Measurements from ENCODE around the gene TIMELESS. TPM values are rescaled to one million over a fixed set of nuclear protein-coding genes. Genes with fewer than 3 reads are reported as not detected.

Gene TIMELESS
- polyA plus RNA-seq, 1 donor (not counting 4 experiments of a cell fraction or from before 2014, with no cell fraction given): 3.5 TPM

DNA sequence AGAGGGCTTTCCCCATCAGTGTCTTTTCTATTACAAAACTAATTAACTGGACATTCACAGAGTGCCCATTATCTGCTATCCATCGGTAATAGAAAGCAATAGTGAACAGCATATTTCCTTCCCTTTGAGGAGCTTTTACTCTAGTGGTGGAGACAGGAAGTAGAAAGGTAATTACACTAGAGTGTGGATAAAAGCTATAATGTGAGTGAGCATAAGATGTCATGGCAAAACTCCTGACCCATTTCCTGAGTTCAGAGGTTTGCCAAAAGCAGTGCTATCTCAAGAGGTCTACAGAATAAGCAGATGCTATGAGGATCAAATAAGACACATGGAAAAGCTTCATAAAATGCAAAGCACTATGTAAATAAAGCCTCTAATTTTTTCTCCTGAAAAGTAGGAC, 24.0 kb downstream of the TIMELESS start:
- no peaks in the 10 kb centered on the region for H3K27me3 ChIP-seq (ENCODE audit: control insufficient read depth, extremely low read depth, insufficient read depth, low read length)
- no peak overlapping the region for H3K4me3 ChIP-seq (ENCODE audit: control insufficient read depth in 2 of 3, extremely low read depth in 1 of 3, insufficient read depth in 2 of 3, low read depth in 1 of 3, low read length in 3 of 3)
- TF ChIP-seq, protein P1, sequence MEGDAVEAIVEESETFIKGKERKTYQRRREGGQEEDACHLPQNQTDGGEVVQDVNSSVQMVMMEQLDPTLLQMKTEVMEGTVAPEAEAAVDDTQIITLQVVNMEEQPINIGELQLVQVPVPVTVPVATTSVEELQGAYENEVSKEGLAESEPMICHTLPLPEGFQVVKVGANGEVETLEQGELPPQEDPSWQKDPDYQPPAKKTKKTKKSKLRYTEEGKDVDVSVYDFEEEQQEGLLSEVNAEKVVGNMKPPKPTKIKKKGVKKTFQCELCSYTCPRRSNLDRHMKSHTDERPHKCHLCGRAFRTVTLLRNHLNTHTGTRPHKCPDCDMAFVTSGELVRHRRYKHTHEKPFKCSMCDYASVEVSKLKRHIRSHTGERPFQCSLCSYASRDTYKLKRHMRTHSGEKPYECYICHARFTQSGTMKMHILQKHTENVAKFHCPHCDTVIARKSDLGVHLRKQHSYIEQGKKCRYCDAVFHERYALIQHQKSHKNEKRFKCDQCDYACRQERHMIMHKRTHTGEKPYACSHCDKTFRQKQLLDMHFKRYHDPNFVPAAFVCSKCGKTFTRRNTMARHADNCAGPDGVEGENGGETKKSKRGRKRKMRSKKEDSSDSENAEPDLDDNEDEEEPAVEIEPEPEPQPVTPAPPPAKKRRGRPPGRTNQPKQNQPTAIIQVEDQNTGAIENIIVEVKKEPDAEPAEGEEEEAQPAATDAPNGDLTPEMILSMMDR (optimal IDR thresholded peaks at IDR 0.05 in 1 of 3, IDR thresholded peaks at IDR 0.05 in 1 of 3, conservative IDR thresholded peaks at IDR 0.05 in 1 of 3; ENCODE audit: extremely low read depth in 1 of 3, insufficient read depth in 2 of 3, low read length in 3 of 3): no peak
- TF ChIP-seq EZH2 (IDR thresholded peaks at IDR 0.05; ENCODE audit: low read length): no peak
- DNase-seq (ENCODE audit: low read depth, low spot score): no peak
- H3K79me2 ChIP-seq (ENCODE audit: control insufficient read depth, insufficient read depth, low read length): no peaks in the 10 kb centered on the region
- H3K36me3 ChIP-seq (ENCODE audit: control insufficient read depth in 2 of 2, extremely low read depth in 1 of 2, insufficient read depth in 2 of 2, low read length in 2 of 2): peaks cover 3 to 26% of the 10 kb centered on the region in 2 experiments
- dilution Hi-C loops (cut with MboI; ENCODE audit: extremely low pct_ligation_motif_present, low sequenced_read_pairs): no loop called here
- no peaks in the 10 kb centered on the region for H3K9me1 ChIP-seq (ENCODE audit: control insufficient read depth, extremely low read depth, insufficient read depth, low read length)
- no peaks in the 10 kb centered on the region for H3K4me1 ChIP-seq (ENCODE audit: control insufficient read depth, extremely low read depth, insufficient read depth, low read length)
- H2AFZ ChIP-seq (ENCODE audit: control insufficient read depth, low read length): no peak overlapping the region
- peak; percentile 51 for FAIRE-seq
- no peak overlapping the region for H3K27ac ChIP-seq (ENCODE audit: control insufficient read depth, insufficient read depth, low read length)
- H3K4me2 ChIP-seq (ENCODE audit: control insufficient read depth, extremely low read depth, insufficient read depth, low read depth, low read length): no peak overlapping the region
- no peaks in the 10 kb centered on the region for H4K20me1 ChIP-seq (ENCODE audit: control insufficient read depth, extremely low read depth, insufficient read depth, low read length)
- no peak overlapping the region for H3K9ac ChIP-seq (ENCODE audit: control insufficient read depth, extremely low read depth, insufficient read depth, low read length)
- H3K9me3 ChIP-seq (ENCODE audit: control insufficient read depth, low read depth, low read length): no peaks in the 10 kb centered on the region

- H2AFZ ChIP-seq (ENCODE audit: control insufficient read depth, low read length): no peak overlapping the region
- H3K4me1 ChIP-seq (ENCODE audit: control insufficient read depth, extremely low read depth, insufficient read depth, low read length): no peaks in the 10 kb centered on the region
- H3K36me3 ChIP-seq (ENCODE audit: control insufficient read depth in 2 of 2, extremely low read depth in 1 of 2, insufficient read depth in 2 of 2, low read length in 2 of 2): peaks cover 5 to 30% of the 10 kb centered on the region in 2 experiments
- no peak overlapping the region for H3K4me2 ChIP-seq (ENCODE audit: control insufficient read depth, extremely low read depth, insufficient read depth, low read depth, low read length)
- no peaks in the 10 kb centered on the region for H3K9me1 ChIP-seq (ENCODE audit: control insufficient read depth, extremely low read depth, insufficient read depth, low read length)
- H4K20me1 ChIP-seq (ENCODE audit: control insufficient read depth, extremely low read depth, insufficient read depth, low read length): no peaks in the 10 kb centered on the region
- H3K27me3 ChIP-seq (ENCODE audit: control insufficient read depth, extremely low read depth, insufficient read depth, low read length): no peaks in the 10 kb centered on the region
- DNase-seq (ENCODE audit: low read depth, low spot score): no peak
- no peak for FAIRE-seq
- TF ChIP-seq, protein P1 (optimal IDR thresholded peaks at IDR 0.05 in 1 of 3, IDR thresholded peaks at IDR 0.05 in 1 of 3, conservative IDR thresholded peaks at IDR 0.05 in 1 of 3; ENCODE audit: extremely low read depth in 1 of 3, insufficient read depth in 2 of 3, low read length in 3 of 3): no peak
- no peak for TF ChIP-seq EZH2 (IDR thresholded peaks at IDR 0.05; ENCODE audit: low read length)
- H3K9ac ChIP-seq (ENCODE audit: control insufficient read depth, extremely low read depth, insufficient read depth, low read length): no peak overlapping the region
- no peak overlapping the region for H3K27ac ChIP-seq (ENCODE audit: control insufficient read depth, insufficient read depth, low read length)
- H3K4me3 ChIP-seq (ENCODE audit: control insufficient read depth in 2 of 3, extremely low read depth in 1 of 3, insufficient read depth in 2 of 3, low read depth in 1 of 3, low read length in 3 of 3): no peak overlapping the region
- H3K9me3 ChIP-seq (ENCODE audit: control insufficient read depth, low read depth, low read length): no peaks in the 10 kb centered on the region
- dilution Hi-C loops (cut with MboI; ENCODE audit: extremely low pct_ligation_motif_present, low sequenced_read_pairs): no loop called here
- H3K79me2 ChIP-seq (ENCODE audit: control insufficient read depth, insufficient read depth, low read length): no peaks in the 10 kb centered on the region
Measured at GRCh38 chr12:56420411-56420810, 28.8 kb downstream of the TIMELESS start.
